GM18526 (cell line): ENCODE results near the gene PHAF1.

Source experiments
- POLR2A ChIP-seq: IDR thresholded peaks from 3 replicates; pipeline ENCODE4 v1.6.1; 2011; ENCODE audit not compliant: insufficient read length; ENCODE audit errors: extremely low read depth

Gene PHAF1

GRCh38 chr16:67173808-67174705 is 64.3 kb downstream of the PHAF1 start:
- TF ChIP-seq POLR2A, result no peak

GRCh38 chr16:67174706-67175231 is 65.0 kb downstream of the PHAF1 start:
- no peak for TF ChIP-seq POLR2A

- TF ChIP-seq POLR2A, result no peak
These were observed 66.9 kb downstream of the PHAF1 start for GRCh38 chr16:67176662-67177061.

GRCh38 chr16:67177743-67178699 is 68.3 kb downstream of the PHAF1 start:
- no peak for TF ChIP-seq POLR2A

- no peak for TF ChIP-seq POLR2A
These were observed 69.8 kb downstream of the PHAF1 start for GRCh38 chr16:67179421-67180080.

- TF ChIP-seq POLR2A, result no peak
These were observed 70.4 kb downstream of the PHAF1 start for GRCh38 chr16:67180166-67180565.

GRCh38 chr16:67181346-67181745 is 71.6 kb downstream of the PHAF1 start:
- no peak for TF ChIP-seq POLR2A

- TF ChIP-seq POLR2A, result no peak
These were observed 72.5 kb downstream of the PHAF1 start for GRCh38 chr16:67182288-67182687.

GRCh38 chr16:67183284-67183626 is 73.5 kb downstream of the PHAF1 start:
- TF ChIP-seq POLR2A, result no peak

- peak; percentile 48 for TF ChIP-seq POLR2A
These were observed 74.1 kb downstream of the PHAF1 start, which contains the start of gene MATCAP1 for GRCh38 chr16:67183627-67184452. Gene MATCAP1, minus strand, starts transcription at chr16:67183963. Its CDS starts 3,353 bp downstream, at chr16:67180610.

- no peak for TF ChIP-seq POLR2A
These were observed 74.8 kb downstream of the PHAF1 start for GRCh38 chr16:67184453-67184994.

GRCh38 chr16:67184995-67185650 is 75.4 kb downstream of the PHAF1 start:
- no peak for TF ChIP-seq POLR2A

- no peak for TF ChIP-seq POLR2A
These were observed 76.0 kb downstream of the PHAF1 start for GRCh38 chr16:67185651-67186134.
